HPDE6-E6E7 (cell line): ENCODE measurements around the gene MRGPRF.
"Not testable (repeated sequence)": the region's sequence is repeated elsewhere in the genome, so short reads cannot be mapped to it uniquely, and the experiment has no call there.

Experiments
- DNase-seq: peaks from one replicate; pipeline ENCODE4 v3.0.0; 2011; ENCODE audit warnings: missing footprints; ENCODE audit errors: extremely low spot score

MRGPRF gene

DNA sequence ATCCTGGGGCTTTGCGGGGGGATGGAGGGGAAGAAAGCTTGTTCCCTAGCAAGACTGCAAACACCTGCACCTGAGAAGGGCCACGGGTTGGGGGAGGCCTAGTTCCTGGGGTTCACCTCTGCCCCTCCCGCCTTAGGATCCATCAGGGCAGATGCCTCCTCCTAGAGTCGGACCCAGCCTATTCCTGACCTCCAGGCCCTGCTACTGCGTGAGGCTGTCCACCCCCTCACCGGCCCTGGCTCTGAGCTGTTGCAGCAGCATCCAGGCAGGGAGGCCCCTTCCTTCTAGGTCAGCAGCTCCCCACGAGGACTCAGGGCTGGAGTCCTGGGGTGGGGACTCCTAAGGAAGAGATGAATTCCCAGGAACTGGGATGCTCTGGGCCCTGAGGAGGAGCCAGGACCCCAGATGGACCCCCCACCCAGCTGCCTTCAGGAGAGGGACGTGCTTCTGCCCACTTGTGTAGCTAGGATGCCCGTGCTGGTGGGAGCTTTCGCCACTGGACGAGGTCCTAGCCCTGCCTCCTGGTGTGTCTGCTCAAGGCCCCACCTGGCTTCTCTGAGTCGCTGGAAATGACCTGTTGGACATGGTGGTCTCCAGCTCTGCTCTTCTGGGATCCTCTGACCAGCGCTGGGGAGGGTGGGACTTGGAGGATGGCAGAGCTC is 10.3 kb downstream of the MRGPRF start:
- DNase-seq = no peak

- no peak for DNase-seq
Observed at GRCh38 chr11:69002110-69002569, 10.9 kb downstream of the MRGPRF start.

DNA sequence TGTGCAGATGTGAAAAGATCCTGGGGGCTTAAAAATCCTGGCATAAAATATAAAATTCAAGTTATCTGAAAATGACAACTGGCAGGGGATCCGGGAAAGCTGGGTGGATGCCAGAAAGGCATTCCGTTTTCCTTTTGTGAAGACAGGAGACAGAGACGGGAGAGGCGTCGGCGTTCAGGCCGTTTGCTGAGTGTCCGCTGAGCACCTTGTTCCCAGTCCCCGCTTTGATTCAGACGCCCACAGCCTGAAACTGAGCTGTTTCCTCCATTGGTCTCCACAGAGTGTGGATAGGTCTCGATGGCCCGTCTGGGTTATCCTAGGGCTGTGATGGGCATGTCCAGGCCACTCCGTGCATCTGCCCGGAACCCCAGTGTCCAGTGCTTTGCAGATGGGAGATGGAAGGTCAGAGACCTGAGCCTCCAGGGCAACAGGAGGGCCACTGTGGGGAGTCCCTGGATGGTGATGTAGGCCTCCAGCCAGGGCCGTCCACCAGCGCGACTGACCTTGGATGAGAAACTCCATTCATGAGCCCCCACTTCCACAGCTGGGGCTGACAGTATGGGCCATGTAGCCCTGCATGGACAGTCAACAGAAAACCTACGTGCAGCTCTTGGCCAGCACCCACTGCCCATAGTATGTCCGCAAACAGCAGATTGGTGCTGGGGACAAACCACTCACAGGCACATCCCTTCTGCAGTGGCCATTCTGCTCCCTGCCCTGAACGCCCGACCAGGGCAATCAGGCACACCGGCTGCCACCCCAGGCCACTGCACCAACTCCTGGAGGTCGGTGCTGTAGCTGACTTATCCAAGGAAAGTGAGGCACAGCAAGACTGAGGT is 11.6 kb downstream of the MRGPRF start:
- DNase-seq = no peak

DNA sequence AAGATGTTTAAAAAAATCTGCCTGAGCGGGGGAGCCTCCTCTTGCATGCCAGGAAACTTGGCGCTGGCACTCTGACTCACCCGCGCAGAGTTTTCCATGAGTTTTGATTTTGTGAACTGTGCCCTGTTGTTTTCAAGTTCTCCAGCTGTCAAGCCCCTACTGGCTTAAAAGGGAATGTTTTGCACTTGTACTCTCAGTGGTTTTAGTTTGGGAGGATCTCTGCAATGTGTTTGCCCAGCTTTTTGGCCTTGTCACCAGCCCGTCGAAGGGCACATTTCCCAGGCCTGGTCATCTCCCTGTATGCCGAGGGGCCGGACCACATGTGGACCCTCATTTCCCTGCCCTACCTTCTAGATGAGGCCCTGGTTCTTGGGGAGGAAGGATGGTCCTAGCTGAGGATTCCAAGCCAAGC is 12.2 kb downstream of the MRGPRF start:
- peak; percentile 40 for DNase-seq

- no peak for DNase-seq
Observed at GRCh38 chr11:69000391-69000790, 12.7 kb downstream of the MRGPRF start.

GRCh38 chr11:68999748-69000355 is 13.2 kb downstream of the MRGPRF start:
- DNase-seq = not testable (repeated sequence)

GRCh38 chr11:68999093-68999747 is 13.8 kb downstream of the MRGPRF start:
- DNase-seq = no peak

- no peak for DNase-seq
Observed at GRCh38 chr11:68998390-68998911, 14.6 kb downstream of the MRGPRF start.

DNA sequence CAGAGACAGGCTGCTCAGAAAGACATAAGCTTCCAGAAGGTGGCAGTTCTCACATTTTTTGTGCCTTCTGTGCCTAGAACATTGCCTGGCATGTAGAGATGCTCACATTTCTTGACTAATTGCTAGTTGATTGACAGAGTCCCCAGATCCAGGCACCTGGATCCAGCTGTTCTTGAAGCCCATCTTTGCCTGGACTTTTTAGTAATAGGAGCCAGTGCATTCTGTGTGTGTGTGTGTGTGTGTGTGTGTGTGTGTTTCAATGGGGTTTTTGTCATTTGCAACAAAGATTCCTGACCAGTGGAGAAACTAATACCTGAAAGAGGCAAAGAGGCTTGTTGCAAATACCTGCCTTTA is 15.1 kb downstream of the MRGPRF start:
- DNase-seq = no peak

- no peak for DNase-seq
Observed at GRCh38 chr11:68997124-68997994, 15.7 kb downstream of the MRGPRF start.

DNA sequence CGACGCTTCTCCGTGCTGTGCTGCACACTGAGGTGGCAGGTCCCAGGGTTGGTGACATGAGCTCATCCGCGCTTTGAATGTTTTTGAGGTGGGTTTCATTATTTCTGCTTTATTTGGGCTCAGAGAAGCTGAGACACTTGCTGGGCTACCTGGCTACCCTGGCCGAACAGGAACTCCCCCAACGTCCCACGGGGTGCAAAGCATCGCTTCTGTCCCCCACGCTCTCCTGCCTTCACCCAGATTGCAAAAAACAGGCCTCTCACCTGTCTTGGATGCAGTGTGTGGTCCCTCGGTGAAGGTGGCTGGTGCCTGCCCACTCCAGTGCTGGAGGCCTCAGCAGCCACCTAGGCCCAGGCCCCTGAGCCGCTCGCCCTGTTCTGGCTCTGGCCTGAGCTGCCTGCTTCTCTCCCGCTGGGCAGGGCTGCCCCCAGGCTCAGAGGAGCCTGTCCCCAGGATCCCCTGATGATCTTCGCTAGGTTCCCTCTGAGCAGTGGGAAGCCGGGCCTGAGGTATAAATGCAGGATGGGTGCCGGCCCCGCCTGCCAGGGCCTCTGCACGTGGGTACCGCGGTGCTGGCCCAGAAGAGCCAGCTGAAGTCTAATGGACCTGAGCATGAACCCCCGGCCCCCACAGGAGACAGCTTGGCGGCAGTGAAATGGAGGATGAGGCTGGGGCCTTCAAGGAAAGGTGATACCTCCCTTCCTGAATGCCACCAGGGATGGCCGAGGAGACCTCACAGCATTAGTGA is 16.5 kb downstream of the MRGPRF start:
- no peak for DNase-seq

GRCh38 chr11:68994894-68995285 is 18.2 kb downstream of the MRGPRF start:
- no peak for DNase-seq

GRCh38 chr11:68994161-68994893 is 18.7 kb downstream of the MRGPRF start:
- DNase-seq = no peak

- DNase-seq = no peak
Observed at GRCh38 chr11:68993546-68993945, 19.5 kb downstream of the MRGPRF start.

GRCh38 chr11:68992743-68993255 is 20.2 kb downstream of the MRGPRF start:
- DNase-seq = no peak

DNA sequence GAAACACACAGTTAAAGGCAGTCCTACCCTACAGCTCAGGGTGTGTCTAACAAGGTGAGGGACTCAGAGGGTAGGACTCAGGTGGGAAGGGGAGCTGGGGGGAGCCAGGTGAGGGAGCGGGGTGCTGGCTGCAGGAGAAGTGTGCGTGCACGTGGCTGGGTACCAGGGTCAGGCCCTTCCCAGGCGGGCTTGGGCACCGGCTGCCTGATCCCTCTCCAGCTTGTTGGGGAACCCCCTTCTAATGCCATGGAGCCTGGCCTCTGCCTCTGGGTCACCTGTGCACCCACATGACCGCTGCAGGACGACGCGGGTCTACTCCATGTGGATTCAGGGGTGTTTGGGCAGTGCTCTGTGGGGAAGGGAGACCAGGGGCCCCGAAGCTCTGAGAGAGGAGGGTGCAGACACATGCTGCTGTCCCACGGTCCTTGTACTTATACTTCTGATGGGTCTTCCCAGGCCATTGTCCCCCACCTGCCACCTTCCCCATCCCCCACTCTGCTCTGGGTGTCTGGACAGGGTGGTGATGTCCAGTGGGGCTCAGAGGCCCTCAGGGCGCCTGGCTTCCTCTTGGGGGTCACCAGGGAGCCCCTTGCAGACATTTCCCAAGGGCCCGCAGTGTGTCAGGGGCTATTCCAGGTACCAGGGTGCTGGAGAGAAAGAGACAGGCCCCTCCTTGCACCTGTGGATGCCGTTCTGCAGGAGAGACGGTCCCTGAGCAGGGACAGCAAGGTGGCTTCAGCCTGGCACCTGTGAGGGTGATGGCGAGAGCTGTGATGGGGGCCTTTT is 21.9 kb downstream of the MRGPRF start:
- no peak for DNase-seq

GRCh38 chr11:68989936-68990606 is 23.0 kb downstream of the MRGPRF start:
- no peak for DNase-seq

GRCh38 chr11:68988491-68988890 is 24.6 kb downstream of the MRGPRF start:
- no peak for DNase-seq
